Muscle of leg (tissue), 11 donors: ENCODE measurements around the gene BTG4. TPM values are rescaled to one million over a fixed set of nuclear protein-coding genes. Genes with fewer than 3 reads are reported as not detected.

Experiments
- DNase-seq: peaks from one replicate; pipeline ENCODE4 v3.0.0; 2013
- H3K27ac ChIP-seq: one replicate; pipeline ENCODE4 v1.5.1; 2013; ENCODE audit warnings: mild to moderate bottlenecking, low read length, control low read depth
- H3K27me3 ChIP-seq: one replicate; pipeline ENCODE4 v1.6.1; 2013; ENCODE audit warnings: low read length; ENCODE audit not compliant: control insufficient read depth, insufficient read depth
- H3K36me3 ChIP-seq: one replicate; pipeline ENCODE4 v1.6.1; 2013; ENCODE audit warnings: low read length; ENCODE audit not compliant: control insufficient read depth, insufficient read depth
- H3K4me1 ChIP-seq: one replicate; pipeline ENCODE4 v1.6.1; 2013; ENCODE audit warnings: low read length; ENCODE audit not compliant: control insufficient read depth, insufficient read depth
- H3K4me3 ChIP-seq: one replicate; pipeline ENCODE4 v1.5.1; 2013; ENCODE audit warnings: low read length, control low read depth
- H3K9me3 ChIP-seq: replicated peaks from 2 replicates; pipeline ENCODE4 v1.6.1; 2013; ENCODE audit warnings: low read depth, low read length; ENCODE audit not compliant: control insufficient read depth
- WGBS: methylation state at CpG from one replicate; pipeline ENCODE4 v1.1.5; 2013; ENCODE audit warnings: missing lambda C conversion rate; ENCODE audit not compliant: insufficient coverage; 5-methylcytosine and 5-hydroxymethylcytosine counted together
- polyA plus RNA-seq, 8 donors: library from polyadenylated mRNA; unstranded; fragments of 120-200 nt; gene quantifications; one replicate each; pipeline versions ENCODE4 v1.2.1 to v1.2.3, GENCODE V29; 2013; ENCODE audit warnings: inconsistent platforms in 1 of 8, low replicate concordance in 1 of 8; ENCODE audit not compliant: insufficient read length in 8 of 8, insufficient read depth in 1 of 8
- total RNA-seq: library from RNA; stranded (reverse); fragments of 120-200 nt; gene quantifications from one replicate; pipeline ENCODE4 v1.2.4, GENCODE V29; 2013

Gene BTG4
- total and polyA plus RNA-seq, 9 donors: not detected

- Histone ChIP-seq H3K9me3 (no peaks in the 10 kb centered on the region), H3K4me1 (peaks cover 9% of the 10 kb centered on the region), H3K27ac (no peak overlapping the region), H3K27me3 (no peaks in the 10 kb centered on the region), H3K4me3 (no peak overlapping the region), H3K36me3 (no peaks in the 10 kb centered on the region)
- no peak for DNase-seq
- no CpG with 5 or more reads among the region's 3 CpGs for WGBS
Observed at GRCh38 chr11:111549869-111550203, 37.6 kb upstream of the BTG4 start.

- peaks cover under 1% of the 10 kb centered on the region for H3K36me3 ChIP-seq
- H3K27ac ChIP-seq: no peak overlapping the region
- H3K9me3 ChIP-seq: no peaks in the 10 kb centered on the region
- no peak overlapping the region for H3K4me3 ChIP-seq
- H3K27me3 ChIP-seq: no peaks in the 10 kb centered on the region
- no peak for DNase-seq
- H3K4me1 ChIP-seq: peaks cover 9% of the 10 kb centered on the region
- WGBS: no CpG with 5 or more reads among the region's 11 CpGs
Observed at GRCh38 chr11:111549196-111549868, 37.1 kb upstream of the BTG4 start.

- no peak overlapping the region for H3K4me3 ChIP-seq
- no peak for DNase-seq
- no peaks in the 10 kb centered on the region for H3K9me3 ChIP-seq
- peaks cover 9% of the 10 kb centered on the region for H3K4me1 ChIP-seq
- H3K27me3 ChIP-seq: no peaks in the 10 kb centered on the region
- 80% methylated on average over 1 of the region's 2 CpGs for WGBS
- H3K27ac ChIP-seq: no peak overlapping the region
- peaks cover 5% of the 10 kb centered on the region for H3K36me3 ChIP-seq
Observed at GRCh38 chr11:111548525-111548924, 36.3 kb upstream of the BTG4 start.

- WGBS: 67% methylated on average over 6 of the region's 10 CpGs
- Histone ChIP-seq H3K27me3 (peaks cover 28% of the 10 kb centered on the region), H3K36me3 (peaks cover 5% of the 10 kb centered on the region), H3K4me3 (no peak overlapping the region), H3K27ac (no peak overlapping the region), H3K4me1 (peaks cover 21% of the 10 kb centered on the region), H3K9me3 (no peaks in the 10 kb centered on the region)
- no peak for DNase-seq
Observed at GRCh38 chr11:111542606-111543275, 30.6 kb upstream of the BTG4 start.

- H3K4me1 ChIP-seq: peaks cover 21% of the 10 kb centered on the region
- peaks cover 5% of the 10 kb centered on the region for H3K36me3 ChIP-seq
- H3K27ac ChIP-seq: peak overlapping the region; percentile 74
- WGBS: 1% methylated on average over 22 of the region's 41 CpGs
- H3K27me3 ChIP-seq: peaks cover 28% of the 10 kb centered on the region
- DNase-seq: peak; percentile 80
- peak overlapping the region; percentile 60 for H3K4me3 ChIP-seq
- H3K9me3 ChIP-seq: no peaks in the 10 kb centered on the region
Observed at GRCh38 chr11:111541254-111542061, 29.3 kb upstream of the BTG4 start.

GRCh38 chr11:111540937-111541253 lies 28.7 kb upstream of the BTG4 start:
- peaks cover 21% of the 10 kb centered on the region for H3K4me1 ChIP-seq
- WGBS: 1% methylated on average over 20 of the region's 22 CpGs
- no peaks in the 10 kb centered on the region for H3K9me3 ChIP-seq
- peak overlapping the region; percentile 60 for H3K4me3 ChIP-seq
- peak; percentile 40 for DNase-seq
- peak overlapping the region; percentile 74 for H3K27ac ChIP-seq
- peaks cover 28% of the 10 kb centered on the region for H3K27me3 ChIP-seq
- peaks cover 5% of the 10 kb centered on the region for H3K36me3 ChIP-seq

GRCh38 chr11:111540114-111540936 lies 28.1 kb upstream of the BTG4 start, which contains the start of gene LAYN:
Gene LAYN (plus strand): TSS chr11:111540720. CDS start chr11:111540844, 124 bp downstream.
- Histone ChIP-seq H3K4me1 (peaks cover 21% of the 10 kb centered on the region), H3K9me3 (no peaks in the 10 kb centered on the region), H3K36me3 (peaks cover 5% of the 10 kb centered on the region), H3K4me3 (peak within 1 kb of the TSS; percentile 60), H3K27ac (peak within 1 kb of the TSS; percentile 74), H3K27me3 (peaks cover 28% of the 10 kb centered on the region)
- WGBS: 4% methylated on average over 69 of the region's 70 CpGs
- DNase-seq: peak; percentile 67

GRCh38 chr11:111539426-111540113 lies 27.4 kb upstream of the BTG4 start:
- no peak overlapping the region for H3K27ac ChIP-seq
- peaks cover 28% of the 10 kb centered on the region for H3K27me3 ChIP-seq
- DNase-seq: no peak
- H3K4me1 ChIP-seq: peaks cover 21% of the 10 kb centered on the region
- 55% methylated on average over 4 of the region's 9 CpGs for WGBS
- peak overlapping the region; percentile 60 for H3K4me3 ChIP-seq
- no peaks in the 10 kb centered on the region for H3K9me3 ChIP-seq
- peaks cover 5% of the 10 kb centered on the region for H3K36me3 ChIP-seq

- Histone ChIP-seq H3K27me3 (peaks cover 28% of the 10 kb centered on the region), H3K4me3 (no peak overlapping the region), H3K4me1 (peaks cover 21% of the 10 kb centered on the region), H3K27ac (no peak overlapping the region), H3K36me3 (no peaks in the 10 kb centered on the region), H3K9me3 (no peaks in the 10 kb centered on the region)
- WGBS: no CpG with 5 or more reads among the region's 1 CpG
- DNase-seq: no peak
Observed at GRCh38 chr11:111538407-111539114, 26.4 kb upstream of the BTG4 start.
